H9 (cell line): ENCODE results near the gene CYP2D6. TPM values are rescaled to one million over a fixed set of nuclear protein-coding genes. Genes with fewer than 3 reads are reported as not detected.

Source experiments
- DNase-seq: peaks from one replicate; pipeline ENCODE4 v3.0.0-alpha.2; 2017
- H2AFZ ChIP-seq: one replicate; pipeline ENCODE4 v1.6.1; 2013; ENCODE audit warnings: mild to moderate bottlenecking, low read length, control low read depth, moderate library complexity
- H2AK5ac ChIP-seq: 2 replicates; pipeline ENCODE4 v1.6.1; 2013; ENCODE audit warnings: low read length, control low read depth, mixed read lengths; ENCODE audit not compliant: insufficient read length
- H2BK120ac ChIP-seq: one replicate; pipeline ENCODE4 v1.6.1; 2013; ENCODE audit warnings: low read depth, mild to moderate bottlenecking, low read length, control low read depth, inconsistent platforms; ENCODE audit not compliant: poor library complexity, severe bottlenecking
- H2BK12ac ChIP-seq: 2 replicates; pipeline ENCODE4 v1.6.1; 2013; ENCODE audit warnings: low read length, control low read depth, mixed read lengths, low read depth; ENCODE audit not compliant: insufficient read length
- H2BK15ac ChIP-seq: 2 replicates; pipeline ENCODE4 v1.6.1; 2013; ENCODE audit warnings: low read depth, low read length, control low read depth
- H2BK20ac ChIP-seq: one replicate; pipeline ENCODE4 v1.6.1; 2013; ENCODE audit warnings: low read depth, mild to moderate bottlenecking, low read length, control low read depth, inconsistent platforms; ENCODE audit not compliant: poor library complexity, severe bottlenecking
- H2BK5ac ChIP-seq: 2 replicates; pipeline ENCODE4 v1.6.1; 2013; ENCODE audit warnings: low read length, control low read depth, mixed read lengths; ENCODE audit not compliant: insufficient read length
- H3K14ac ChIP-seq: 2 replicates; pipeline ENCODE4 v1.6.1; 2013; ENCODE audit warnings: low read length, control low read depth; ENCODE audit not compliant: insufficient read depth
- H3K18ac ChIP-seq: 2 replicates; pipeline ENCODE4 v1.6.1; 2013; ENCODE audit warnings: low read depth, mild to moderate bottlenecking, mixed read lengths, low read length, control low read depth; ENCODE audit not compliant: insufficient read length
- H3K23ac ChIP-seq: 2 replicates; pipeline ENCODE4 v1.6.1; 2013; ENCODE audit warnings: low read length, control low read depth, mixed read lengths, low read depth; ENCODE audit not compliant: insufficient read length
- H3K23me2 ChIP-seq: 2 replicates; pipeline ENCODE4 v1.6.1; 2013; ENCODE audit warnings: low read depth, mild to moderate bottlenecking, mixed read lengths, low read length, control low read depth; ENCODE audit not compliant: insufficient read length, poor library complexity, severe bottlenecking
- H3K27ac ChIP-seq: 2 replicates; pipeline ENCODE4 v1.5.1; 2013; ENCODE audit warnings: low read length, control low read depth, mixed read lengths, low read depth; ENCODE audit not compliant: insufficient read length
- H3K27me3 ChIP-seq: 2 replicates; pipeline ENCODE4 v1.6.1; 2013; ENCODE audit warnings: low read length, control low read depth, inconsistent platforms; ENCODE audit not compliant: insufficient read depth
- H3K4ac ChIP-seq: 2 replicates; pipeline ENCODE4 v1.6.1; 2013; ENCODE audit warnings: low read depth, mild to moderate bottlenecking, control low read depth, inconsistent platforms, low read length, moderate library complexity
- H3K4me1 ChIP-seq: 2 replicates; pipeline ENCODE4 v1.6.1; 2013; ENCODE audit warnings: low read length, control low read depth, inconsistent platforms; ENCODE audit not compliant: insufficient read depth
- H3K4me2 ChIP-seq: 2 replicates; pipeline ENCODE4 v1.6.1; 2013; ENCODE audit warnings: low read length, control low read depth, mixed read lengths; ENCODE audit not compliant: insufficient read length, insufficient read depth
- H3K56ac ChIP-seq: 2 replicates; pipeline ENCODE4 v1.6.1; 2013; ENCODE audit warnings: low read depth, mild to moderate bottlenecking, mixed read lengths, low read length, control low read depth; ENCODE audit not compliant: insufficient read length
- H3K79me1 ChIP-seq: 2 replicates; pipeline ENCODE4 v1.6.1; 2013; ENCODE audit warnings: low read depth, mild to moderate bottlenecking, moderate library complexity, low read length, control low read depth, inconsistent platforms; ENCODE audit not compliant: insufficient read depth, poor library complexity, severe bottlenecking
- H3K79me2 ChIP-seq: 2 replicates; pipeline ENCODE4 v1.6.1; 2013; ENCODE audit warnings: low read length, control low read depth, inconsistent platforms; ENCODE audit not compliant: insufficient read depth
- H3K9ac ChIP-seq: 2 replicates; pipeline ENCODE4 v1.6.1; 2013; ENCODE audit warnings: low read length, control low read depth, mixed read lengths; ENCODE audit not compliant: insufficient read length; ENCODE audit errors: extremely low read depth
- H3K9me3 ChIP-seq: one replicate; pipeline ENCODE4 v1.6.1; 2013; ENCODE audit warnings: low read depth, low read length, inconsistent platforms; ENCODE audit not compliant: control insufficient read depth
- H3T11ph ChIP-seq: one replicate; pipeline ENCODE4 v1.6.1; 2013; ENCODE audit warnings: mild to moderate bottlenecking, low read length, control low read depth, inconsistent platforms
- H4K20me1 ChIP-seq: one replicate; pipeline ENCODE4 v1.6.1; 2013; ENCODE audit not compliant: control insufficient read depth, insufficient read length, insufficient read depth
- H4K5ac ChIP-seq: 2 replicates; pipeline ENCODE4 v1.6.1; 2013; ENCODE audit warnings: low read depth, mild to moderate bottlenecking, mixed read lengths, low read length, control low read depth; ENCODE audit not compliant: insufficient read length
- H4K8ac ChIP-seq: replicated peaks from 2 replicates; pipeline ENCODE4 v1.6.1; 2013; ENCODE audit warnings: low read length, control low read depth, mixed read lengths, low read depth; ENCODE audit not compliant: insufficient read length
- H4K91ac ChIP-seq: 2 replicates; pipeline ENCODE4 v1.6.1; 2013; ENCODE audit warnings: low read depth, mild to moderate bottlenecking, moderate library complexity, mixed read lengths, low read length, control low read depth; ENCODE audit not compliant: insufficient read length
- H3K27ac Mint-ChIP-seq, 3 experiments: 2 replicates in 2 of 3; 3 replicates in 1 of 3; pipeline ENCODE4 v1.8.0; 2020 to 2021; ENCODE audit warnings: mixed read lengths in 3 of 3, mild to moderate bottlenecking in 1 of 3, moderate library complexity in 1 of 3
- H3K27me3 Mint-ChIP-seq: 2 replicates; pipeline ENCODE4 v1.8.0; 2021; ENCODE audit warnings: low read depth, mild to moderate bottlenecking, moderate library complexity, mixed read lengths
- H3K36me3 Mint-ChIP-seq, 3 experiments: 2 replicates in 2 of 3; 3 replicates in 1 of 3; pipeline ENCODE4 v1.8.0; 2020 to 2021; ENCODE audit warnings: low read depth in 3 of 3, mixed read lengths in 3 of 3; ENCODE audit not compliant: insufficient read depth in 1 of 3
- H3K4me1 Mint-ChIP-seq, 2 experiments: 2 replicates each; pipeline ENCODE4 v1.8.0; 2020; ENCODE audit warnings: mixed read lengths in 2 of 2
- H3K4me3 Mint-ChIP-seq, 2 experiments: 2 replicates in 1 of 2; 3 replicates in 1 of 2; pipeline ENCODE4 v1.8.0; 2020 to 2021; ENCODE audit warnings: mild to moderate bottlenecking in 2 of 2, mixed read lengths in 2 of 2, moderate library complexity in 1 of 2
- H3K9me3 Mint-ChIP-seq, 2 experiments: 2 replicates in 1 of 2; 3 replicates in 1 of 2; pipeline ENCODE4 v1.8.0; 2020; ENCODE audit warnings: mild to moderate bottlenecking in 2 of 2, mixed read lengths in 2 of 2, moderate library complexity in 1 of 2
- CTCF ChIP-seq: fragments of 200-600 bp; sonication (generic); conservative IDR thresholded peaks from 3 replicates; pipeline ENCODE4 v1.8.0; 2021; ENCODE audit warnings: antibody characterized with exemption, mild to moderate bottlenecking
- WGBS: extraction: QIAGEN DNeasy Blood & Tissue Kit; methylation state at CpG from one replicate; pipeline ENCODE4 v1.1.7; 2013; ENCODE audit warnings: missing lambda C conversion rate, low lambda C conversion rate, mixed read lengths; ENCODE audit not compliant: insufficient read length; ENCODE audit errors: extremely low coverage; 5-methylcytosine and 5-hydroxymethylcytosine counted together
- total RNA-seq: library from RNA; stranded (reverse); gene quantifications from 2 replicates; pipeline ENCODE4 v1.2.1, GENCODE V29; 2021

CYP2D6 gene
- total RNA-seq, 1 experiment from 2014 or later = 2.3 TPM

GRCh38 chr22:42163515-42163914 lies 32.9 kb upstream of the CYP2D6 start:
- Histone ChIP-seq H3T11ph (no peak overlapping the region), H4K8ac (no peak overlapping the region), H2BK20ac (no peak overlapping the region), H3K9ac (no peak overlapping the region), H3K79me1 (no peaks in the 10 kb centered on the region), H2BK12ac (no peak overlapping the region), H4K91ac (no peak overlapping the region), H3K27ac (no peak overlapping the region), H2AK5ac (no peak overlapping the region), H3K23ac (no peak overlapping the region), H4K20me1 (no peaks in the 10 kb centered on the region), H2AFZ (no peak overlapping the region), H3K4ac (no peak overlapping the region), H2BK120ac (no peak overlapping the region), H3K27me3 (no peaks in the 10 kb centered on the region), H3K4me1 (no peaks in the 10 kb centered on the region), H3K9me3 (no peaks in the 10 kb centered on the region), H3K14ac (no peak overlapping the region), H3K79me2 (no peaks in the 10 kb centered on the region), H3K56ac (no peak overlapping the region), H3K23me2 (no peaks in the 10 kb centered on the region), H4K5ac (no peak overlapping the region), H3K4me2 (no peak overlapping the region), H3K18ac (no peak overlapping the region), H2BK15ac (no peak overlapping the region), H2BK5ac (no peak overlapping the region)
- Mint-ChIP-seq H3K36me3 (peaks cover 5 to 42% (median 30%) of the 10 kb centered on the region in 3 experiments; a peak in 6 of 7 replicates), H3K4me1 (no peaks in the 10 kb centered on the region), H3K27ac (peak overlapping the region in 1 of 3 experiments; percentile 28; a peak in 1 of 7 replicates), H3K27me3 (peaks cover 2% of the 10 kb centered on the region; the same call in 1 of the 2 replicates), H3K4me3 (no peak overlapping the region; a peak in 1 of 5 replicates), H3K9me3 (no peaks in the 10 kb centered on the region)
- WGBS = no CpG with 5 or more reads among the region's 11 CpGs
- no peak for DNase-seq
- no peak for TF ChIP-seq CTCF
